Hepatocyte (in vitro differentiated cells): ENCODE measurements around the gene MAD1L1. TPM values are rescaled to one million over a fixed set of nuclear protein-coding genes. Genes with fewer than 3 reads are reported as not detected.

Experiments
- DNase-seq: peaks from one replicate; pipeline ENCODE4 v3.0.0-alpha.2; 2016; ENCODE audit warnings: low spot score
- H2AFZ ChIP-seq: fragments of 200-600 bp; sonication (generic); 2 replicates; pipeline ENCODE4 v1.6.0; 2016; ENCODE audit warnings: antibody characterized with exemption, mild to moderate bottlenecking
- H3K27ac ChIP-seq: fragments of 200-600 bp; sonication (generic); 2 replicates; pipeline ENCODE4 v1.5.1; 2016; ENCODE audit warnings: mild to moderate bottlenecking
- H3K27me3 ChIP-seq: fragments of 200-600 bp; sonication (generic); 2 replicates; pipeline ENCODE4 v1.6.1; 2016
- H3K36me3 ChIP-seq: fragments of 200-600 bp; sonication (generic); replicated peaks from 2 replicates; pipeline ENCODE4 v1.5.1; 2016; ENCODE audit warnings: low read depth; ENCODE audit not compliant: insufficient read depth
- H3K4me1 ChIP-seq: fragments of 200-600 bp; sonication (generic); 2 replicates; pipeline ENCODE4 v1.5.1; 2016; ENCODE audit warnings: mild to moderate bottlenecking, moderate library complexity; ENCODE audit not compliant: insufficient read depth
- H3K4me2 ChIP-seq: fragments of 200-600 bp; sonication (generic); 2 replicates; pipeline ENCODE4 v1.6.0; 2016
- H3K4me3 ChIP-seq: fragments of 200-600 bp; sonication (generic); 2 replicates; pipeline ENCODE4 v1.5.1; 2016; ENCODE audit warnings: mild to moderate bottlenecking
- H3K79me2 ChIP-seq: fragments of 200-600 bp; sonication (generic); 2 replicates; pipeline ENCODE4 v1.6.0; 2017; ENCODE audit warnings: mild to moderate bottlenecking
- H3K9me2 ChIP-seq: fragments of 200-600 bp; sonication (generic); replicated peaks from 2 replicates; pipeline ENCODE4 v1.6.0; 2017; ENCODE audit warnings: mild to moderate bottlenecking; ENCODE audit not compliant: insufficient read depth
- H3K9me3 ChIP-seq: fragments of 200-600 bp; sonication (generic); 2 replicates; pipeline ENCODE4 v1.5.1; 2016; ENCODE audit warnings: low read depth, mild to moderate bottlenecking
- H4K20me1 ChIP-seq: fragments of 200-600 bp; sonication (generic); 2 replicates; pipeline ENCODE4 v1.6.0; 2016; ENCODE audit warnings: mild to moderate bottlenecking; ENCODE audit not compliant: insufficient read depth, poor library complexity, severe bottlenecking
- CTCF ChIP-seq: fragments of 200-600 bp; sonication (generic); IDR thresholded peaks from 2 replicates; pipeline ENCODE4 v1.5.1; 2016; ENCODE audit warnings: antibody characterized with exemption, mild to moderate bottlenecking; ENCODE audit not compliant: poor library complexity
- EZH2 ChIP-seq: fragments of 200-600 bp; sonication (generic); IDR thresholded peaks from 2 replicates; pipeline ENCODE4 v1.6.1; 2016; ENCODE audit warnings: antibody characterized with exemption, mild to moderate bottlenecking, borderline replicate concordance
- EZH2phosphoT487 ChIP-seq: fragments of 200-600 bp; sonication (generic); IDR thresholded peaks from one replicate; pipeline ENCODE4 v1.6.1; 2018; ENCODE audit warnings: antibody characterized with exemption, mild to moderate bottlenecking, low read depth, moderate library complexity; ENCODE audit not compliant: unreplicated experiment, severe bottlenecking
- WGBS: methylation state at CpG from one replicate; pipeline ENCODE4 v1.1.6; 2016; ENCODE audit warnings: low lambda C conversion rate; ENCODE audit errors: missing lambda C conversion rate; 5-methylcytosine and 5-hydroxymethylcytosine counted together
- polyA plus RNA-seq: library from polyadenylated mRNA; unstranded; fragments of >200 nt; fragmentation: Nextera tagmentation; extraction: Ambion mirVana; gene quantifications from 2 replicates; pipeline ENCODE4 v1.2.1, GENCODE V29; 2016
- total RNA-seq: library from RNA; depleted of rRNA; stranded (reverse); fragments of >200 nt; gene quantifications from 2 replicates; pipeline ENCODE4 v1.2.3, GENCODE V29; 2014

MAD1L1 gene
- total RNA-seq (31.0 and 31.6 TPM in 2 replicates), polyA plus RNA-seq (30.7 TPM in 2 replicates)

- H3K79me2 ChIP-seq, result peaks cover 34% of the 10 kb centered on the region
- no peaks in the 10 kb centered on the region for H3K9me2 ChIP-seq
- peaks cover 11% of the 10 kb centered on the region for H4K20me1 ChIP-seq
- no peaks in the 10 kb centered on the region for H3K9me3 ChIP-seq
- WGBS, result under 1% methylated on average over 48 of the region's 63 CpGs
- H3K4me1 ChIP-seq, result peaks cover 9% of the 10 kb centered on the region
- H3K36me3 ChIP-seq, result no peaks in the 10 kb centered on the region
- peak within 1 kb of the TSS; percentile 71 for H3K27ac ChIP-seq
- peak within 1 kb of the TSS; percentile 86 for H3K4me3 ChIP-seq
- H3K27me3 ChIP-seq, result no peaks in the 10 kb centered on the region
- peak within 1 kb of the TSS; percentile 74 for H3K4me2 ChIP-seq
- TF ChIP-seq CTCF, result no peak
- DNase-seq, result peak; percentile 96
- H2AFZ ChIP-seq, result peak within 1 kb of the TSS; percentile 96
Measured at GRCh38 chr7:2232766-2233520, at the start of gene MAD1L1. Gene MAD1L1 (minus strand): TSS chr7:2232945. CDS start chr7:2230133, 2,812 bp downstream.

GRCh38 chr7:2282185-2282751 lies 49.5 kb upstream of the MAD1L1 start:
- no peaks in the 10 kb centered on the region for H3K27me3 ChIP-seq
- no peak overlapping the region for H3K4me3 ChIP-seq
- TF ChIP-seq EZH2, result no peak
- TF ChIP-seq EZH2phosphoT487, result no peak
- no peak for TF ChIP-seq CTCF
- H4K20me1 ChIP-seq, result no peaks in the 10 kb centered on the region
- no peaks in the 10 kb centered on the region for H3K9me3 ChIP-seq
- H3K79me2 ChIP-seq, result peaks cover 46% of the 10 kb centered on the region
- H2AFZ ChIP-seq, result no peak overlapping the region
- WGBS, result 72% methylated on average over 14 of the region's 14 CpGs
- H3K36me3 ChIP-seq, result no peaks in the 10 kb centered on the region
- peak overlapping the region; percentile 60 for H3K27ac ChIP-seq
- no peaks in the 10 kb centered on the region for H3K9me2 ChIP-seq
- no peak for DNase-seq
- no peak overlapping the region for H3K4me2 ChIP-seq
- H3K4me1 ChIP-seq, result peaks cover 29% of the 10 kb centered on the region

- Histone ChIP-seq H3K36me3 (no peaks in the 10 kb centered on the region), H3K4me1 (peaks cover 29% of the 10 kb centered on the region), H3K27me3 (no peaks in the 10 kb centered on the region), H4K20me1 (no peaks in the 10 kb centered on the region), H3K4me2 (peak overlapping the region; percentile 2), H3K27ac (peak overlapping the region; percentile 60), H2AFZ (no peak overlapping the region), H3K79me2 (peaks cover 42% of the 10 kb centered on the region), H3K9me3 (no peaks in the 10 kb centered on the region), H3K4me3 (no peak overlapping the region), H3K9me2 (no peaks in the 10 kb centered on the region)
- 73% methylated on average over 9 of the region's 9 CpGs for WGBS
- DNase-seq, result no peak
- no peak for TF ChIP-seq EZH2
- no peak for TF ChIP-seq EZH2phosphoT487
Measured at GRCh38 chr7:2281541-2281940, 48.8 kb upstream of the MAD1L1 start.

GRCh38 chr7:2280424-2280823 lies 47.7 kb upstream of the MAD1L1 start:
- WGBS, result 56% methylated on average over 2 of the region's 2 CpGs

More at GRCh38 chr7:2280424-2280823, 47.7 kb upstream of the MAD1L1 start:
- H3K4me1 ChIP-seq, result peaks cover 29% of the 10 kb centered on the region
- peak overlapping the region; percentile 61 for H3K4me2 ChIP-seq
- no peaks in the 10 kb centered on the region for H3K27me3 ChIP-seq
- no peaks in the 10 kb centered on the region for H3K9me3 ChIP-seq
- no peaks in the 10 kb centered on the region for H4K20me1 ChIP-seq
- H3K9me2 ChIP-seq, result no peaks in the 10 kb centered on the region
- no peak overlapping the region for H2AFZ ChIP-seq
- H3K36me3 ChIP-seq, result no peaks in the 10 kb centered on the region
- peaks cover 39% of the 10 kb centered on the region for H3K79me2 ChIP-seq
- no peak overlapping the region for H3K4me3 ChIP-seq
- DNase-seq, result no peak
- TF ChIP-seq CTCF, result no peak
- TF ChIP-seq EZH2, result no peak
- no peak for TF ChIP-seq EZH2phosphoT487
- H3K27ac ChIP-seq, result peak overlapping the region; percentile 84
